HG03439 (cell line): ENCODE data around the gene CAPS2.
"Not testable (repeated sequence)": the region's sequence is repeated elsewhere in the genome, so short reads cannot be mapped to it uniquely, and the experiment has no call there.

Source experiments
- ATAC-seq: cut with Tn5 transposase; IDR thresholded peaks from one replicate; pipeline ENCODE4 v1.9.1; 2021; ENCODE audit warnings: mild to moderate bottlenecking, moderate library complexity; ENCODE audit not compliant: unreplicated experiment

Gene CAPS2

DNA sequence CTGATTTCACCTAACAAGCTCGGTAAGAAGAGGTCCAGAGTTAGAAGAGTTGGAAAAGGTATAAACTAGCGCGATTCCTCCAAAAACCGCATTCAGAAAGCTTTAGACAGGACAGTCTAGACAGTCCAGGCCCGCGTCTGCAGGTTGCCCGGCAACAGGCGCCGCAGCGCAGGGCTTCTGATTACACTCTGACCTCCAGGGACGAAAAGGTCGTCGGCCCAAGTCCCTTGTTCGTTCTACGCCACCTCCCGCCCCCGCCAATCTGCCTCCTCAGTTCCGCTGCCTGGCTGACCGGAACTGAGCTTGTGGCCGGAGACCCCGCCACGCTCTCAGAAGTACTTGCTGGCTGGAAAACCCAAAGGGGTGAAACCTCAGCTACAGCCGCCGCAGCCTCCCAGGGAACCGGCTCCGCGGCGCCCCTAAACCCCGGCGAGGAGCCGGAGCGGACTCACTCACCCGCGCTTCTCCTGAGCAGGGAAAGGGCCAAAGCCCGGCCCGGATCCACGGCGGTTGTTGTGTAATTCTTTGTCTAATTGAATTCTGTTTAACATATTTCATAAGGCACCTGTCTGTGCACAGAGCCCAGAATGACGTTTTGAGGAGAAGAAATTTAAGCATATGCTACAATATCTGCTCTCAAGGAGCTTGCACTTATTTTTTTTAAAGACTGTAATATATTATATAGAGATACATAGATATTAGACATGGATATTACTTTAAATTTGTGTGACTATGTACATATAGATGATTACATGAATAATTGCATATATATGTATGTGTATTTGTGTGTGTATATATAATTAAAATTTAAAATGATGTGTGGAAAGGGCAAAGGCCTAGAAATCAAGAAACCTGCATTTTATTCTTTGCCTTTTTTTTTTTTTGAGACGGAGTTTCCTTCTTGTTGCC is at the start of gene CAPS2:
Gene CAPS2, minus strand, starts transcription at position 407 of the 909 bp plus-strand sequence. CDS start 3,826 bp downstream, outside the sequence.
- peak; percentile 89 for ATAC-seq

DNA sequence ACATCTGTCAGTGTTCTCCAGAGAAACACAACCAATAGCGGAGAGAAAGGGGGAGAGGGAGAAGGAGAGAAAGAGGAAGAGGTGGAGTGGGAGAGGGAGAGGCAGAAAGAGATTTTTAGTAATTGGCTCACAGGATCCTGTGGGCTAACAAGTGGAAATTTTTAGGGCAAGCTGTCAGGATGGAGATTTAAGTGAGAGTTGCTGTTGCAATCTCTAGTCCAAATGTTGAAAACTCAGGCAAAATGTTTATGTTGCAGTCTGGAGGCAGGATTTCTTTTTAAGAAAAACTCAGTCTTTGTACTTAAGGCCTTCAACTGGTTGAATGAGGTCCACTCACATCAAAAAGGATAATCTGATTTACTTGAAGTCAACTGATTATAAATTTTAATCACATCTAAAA is 48.2 kb upstream of the CAPS2 start:
- ATAC-seq: no peak

DNA sequence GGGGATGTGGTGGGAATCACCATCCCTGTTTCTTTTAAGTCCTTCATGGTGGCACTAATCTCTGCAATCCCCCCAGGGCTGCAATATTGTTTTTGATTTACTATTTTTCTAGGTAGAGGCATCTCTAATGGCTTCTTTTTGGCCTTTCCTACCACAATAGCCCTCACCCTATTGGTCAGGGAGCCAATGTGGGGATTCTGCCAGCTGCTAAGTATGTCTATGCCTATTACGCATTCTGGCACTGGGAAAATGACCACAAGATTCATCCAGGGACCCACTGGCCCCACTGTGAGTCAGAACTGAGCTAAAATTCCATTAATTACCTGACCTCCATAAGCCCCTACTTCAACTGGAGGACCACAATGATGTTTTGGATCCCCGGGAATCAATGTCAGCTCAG is 44.8 kb upstream of the CAPS2 start:
- ATAC-seq: no peak

DNA sequence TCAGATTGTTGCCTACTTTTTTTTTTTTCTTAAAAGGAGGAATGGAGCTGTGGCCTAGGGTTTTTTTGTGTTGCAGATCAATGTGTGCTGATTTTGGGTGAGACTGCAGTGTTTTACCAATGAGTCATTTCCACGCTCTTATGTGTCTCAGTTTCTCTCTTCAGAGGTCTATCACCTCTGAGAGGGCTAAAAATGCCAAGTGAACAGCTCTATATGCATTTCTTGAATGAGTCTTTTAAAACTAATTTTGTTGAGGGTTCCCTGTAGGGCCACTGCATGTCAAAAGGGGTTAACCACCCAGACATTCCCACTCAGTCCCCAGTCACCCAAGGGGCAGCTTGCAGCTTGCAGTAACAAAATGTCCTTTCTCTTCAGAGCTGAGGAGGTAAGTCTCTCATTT is 36.5 kb upstream of the CAPS2 start:
- ATAC-seq: peak; percentile 77

DNA sequence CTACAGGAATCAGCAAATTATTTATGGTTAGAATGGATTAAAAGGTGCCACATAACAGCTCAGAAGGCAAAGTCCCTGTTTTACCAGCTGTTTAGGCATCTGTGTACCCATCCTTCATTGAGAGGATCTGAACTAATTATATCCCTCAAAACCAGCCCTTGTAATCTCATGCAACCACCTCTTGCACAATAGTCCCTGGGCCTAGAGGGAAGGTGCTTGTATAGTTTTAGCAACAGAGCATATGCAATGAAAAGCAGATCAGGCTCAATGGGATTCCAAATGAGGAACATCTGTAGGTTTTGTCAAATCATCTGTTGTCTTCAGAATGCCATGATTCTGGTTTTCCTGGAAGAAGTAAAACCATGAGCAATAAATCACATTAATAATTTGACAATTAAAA is 34.8 kb upstream of the CAPS2 start:
- ATAC-seq: no peak

DNA sequence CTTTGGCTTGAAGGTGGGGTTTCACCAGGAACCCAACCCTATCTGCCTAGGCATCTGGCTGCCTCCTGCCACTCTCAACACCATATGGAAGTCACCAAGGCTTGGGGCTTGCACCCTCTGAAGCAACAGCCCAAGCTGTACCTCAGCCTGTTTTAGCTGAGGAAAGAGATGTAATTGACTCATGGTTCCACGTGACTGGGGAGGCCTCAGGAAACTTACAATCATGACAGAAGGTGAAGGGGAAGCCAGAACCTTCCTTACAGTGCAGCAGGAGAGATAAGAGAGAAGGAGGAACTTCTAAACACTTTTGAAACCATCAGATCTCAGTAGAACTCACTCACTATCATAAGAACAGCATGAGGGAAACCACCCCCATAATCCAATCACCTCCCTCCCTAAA is 31.3 kb upstream of the CAPS2 start:
- no peak for ATAC-seq

DNA sequence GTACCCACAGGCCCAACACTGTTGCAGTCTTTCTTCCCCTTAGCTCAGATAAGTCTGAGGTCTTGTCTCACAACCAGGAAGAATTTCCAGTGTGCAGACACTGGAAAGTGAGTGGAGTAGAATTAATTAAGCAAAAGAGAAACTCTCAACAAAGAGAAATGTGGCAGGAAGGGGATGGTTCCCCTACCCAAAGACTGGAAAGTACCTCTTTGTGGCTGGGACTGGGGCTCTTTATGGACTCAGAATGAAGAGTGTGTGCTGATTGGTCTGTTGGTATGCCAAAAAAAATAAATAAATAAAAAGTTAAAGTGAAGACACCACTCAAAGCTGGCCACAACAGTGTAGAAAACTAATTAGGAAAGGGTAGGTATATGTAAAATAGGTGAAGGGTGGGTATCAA is 30.8 kb upstream of the CAPS2 start:
- no peak for ATAC-seq

DNA sequence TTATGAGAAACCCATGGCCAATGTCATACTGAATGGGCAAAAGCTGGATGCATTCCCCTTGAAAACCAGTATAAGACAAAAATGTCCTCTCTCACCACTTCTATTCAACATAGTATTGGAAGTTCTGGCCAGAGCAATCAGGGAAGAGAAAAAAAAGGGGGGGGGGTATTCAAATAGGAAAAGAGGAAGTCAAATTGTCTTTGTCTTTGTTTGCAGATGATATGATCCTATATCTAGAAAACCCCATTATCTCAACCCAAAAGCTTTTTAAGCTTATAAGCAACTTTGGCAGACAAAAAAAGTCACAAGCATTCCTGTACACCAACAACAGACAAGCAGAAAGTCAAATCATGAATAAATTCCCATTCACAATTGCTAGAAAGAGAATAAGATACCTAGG is 23.9 kb upstream of the CAPS2 start:
- ATAC-seq: no peak

DNA sequence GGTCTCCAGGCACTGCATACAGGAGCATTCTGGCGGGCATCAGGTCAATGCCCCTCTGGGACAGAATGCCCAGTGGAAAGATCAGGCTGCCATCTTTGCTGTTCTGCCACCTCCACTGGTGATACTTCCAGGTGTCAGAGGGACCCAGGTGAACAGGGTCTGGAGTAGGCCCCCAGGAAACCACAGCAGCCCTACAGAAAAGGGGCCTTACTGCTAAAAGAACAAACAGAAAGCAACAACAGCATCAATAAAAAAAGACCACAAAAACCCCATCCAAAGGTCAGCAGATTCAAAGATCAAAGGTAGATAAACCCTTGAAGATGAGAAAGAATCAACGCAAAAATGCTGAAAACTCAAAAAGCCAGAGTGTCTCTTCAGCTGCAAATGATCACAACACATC is 20.3 kb upstream of the CAPS2 start:
- no peak for ATAC-seq

DNA sequence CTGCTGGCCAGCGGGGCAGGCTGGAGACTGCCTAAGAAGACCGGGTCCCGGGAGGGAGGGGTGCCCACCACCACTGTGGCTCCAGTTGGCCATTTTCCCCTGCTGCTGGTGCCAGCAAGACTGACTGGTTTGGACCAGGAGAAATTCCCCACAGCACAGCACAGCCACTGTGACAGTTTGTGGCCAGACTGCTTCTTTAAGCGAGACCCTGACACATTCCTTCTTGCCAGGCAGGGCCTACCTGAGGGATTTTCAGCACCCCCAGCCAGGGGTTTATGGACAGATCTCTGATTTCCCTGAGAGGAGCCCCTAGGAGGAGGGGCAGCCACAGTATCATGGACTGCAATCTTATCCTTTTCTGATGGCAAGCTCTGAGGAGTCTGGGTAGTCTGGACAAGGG is 19.8 kb upstream of the CAPS2 start:
- ATAC-seq: no peak

DNA sequence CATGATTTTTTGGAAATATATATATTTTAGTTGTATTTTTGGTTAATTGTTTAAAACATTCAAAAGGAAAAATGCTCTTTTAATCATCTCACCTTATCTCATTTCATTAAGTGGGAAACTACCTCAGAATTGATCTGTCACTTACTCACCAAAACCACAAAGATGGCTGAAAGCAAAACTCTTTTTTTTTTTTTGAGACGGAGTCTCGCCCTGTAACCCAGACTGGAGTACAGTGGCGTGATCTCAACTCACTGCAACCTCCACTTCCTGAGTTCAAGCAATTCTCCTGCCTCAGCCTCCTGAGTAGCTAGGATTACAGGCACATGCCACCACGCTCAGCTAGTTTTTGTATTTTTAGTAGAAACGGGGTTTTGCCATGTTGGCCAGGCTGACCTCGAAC is 16.1 kb upstream of the CAPS2 start:
- not testable (repeated sequence) for ATAC-seq

DNA sequence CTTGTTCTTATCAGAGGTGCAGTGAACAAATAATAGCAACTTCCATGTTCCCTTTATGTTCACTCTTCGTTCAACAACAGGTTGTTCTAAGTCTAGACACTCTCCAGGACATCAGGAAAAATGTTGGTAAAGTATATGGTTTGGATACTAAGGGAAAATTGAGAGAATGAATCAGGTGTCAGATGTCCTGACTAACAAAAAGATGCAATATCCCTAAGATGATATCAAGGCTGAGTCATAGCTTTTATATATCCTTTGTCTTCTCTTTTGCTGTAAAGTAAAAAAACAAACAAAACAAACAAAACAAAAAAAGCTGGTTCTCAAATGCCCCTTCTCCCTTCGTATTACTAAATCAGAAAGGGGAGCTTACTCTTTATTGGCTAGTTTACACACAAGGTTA is 15.4 kb upstream of the CAPS2 start:
- no peak for ATAC-seq

DNA sequence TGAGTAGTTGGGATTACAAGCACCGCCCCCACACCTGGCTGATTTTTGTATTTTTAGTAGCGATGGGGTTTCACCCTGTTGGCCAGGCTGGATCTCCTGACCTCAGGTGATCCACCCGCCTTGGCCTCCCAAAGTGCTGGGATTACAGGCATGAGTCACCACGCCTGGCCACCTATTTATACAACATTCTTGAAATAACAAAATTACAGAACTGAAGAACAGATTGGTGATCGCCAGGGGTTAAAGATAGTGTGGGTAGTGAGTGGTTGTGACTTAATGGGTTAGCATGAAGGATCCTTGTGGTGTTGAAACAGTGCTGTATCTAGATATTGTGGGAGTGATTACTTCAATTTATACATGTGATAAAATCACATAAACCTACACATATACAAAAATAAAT is 11.7 kb upstream of the CAPS2 start:
- no peak for ATAC-seq

DNA sequence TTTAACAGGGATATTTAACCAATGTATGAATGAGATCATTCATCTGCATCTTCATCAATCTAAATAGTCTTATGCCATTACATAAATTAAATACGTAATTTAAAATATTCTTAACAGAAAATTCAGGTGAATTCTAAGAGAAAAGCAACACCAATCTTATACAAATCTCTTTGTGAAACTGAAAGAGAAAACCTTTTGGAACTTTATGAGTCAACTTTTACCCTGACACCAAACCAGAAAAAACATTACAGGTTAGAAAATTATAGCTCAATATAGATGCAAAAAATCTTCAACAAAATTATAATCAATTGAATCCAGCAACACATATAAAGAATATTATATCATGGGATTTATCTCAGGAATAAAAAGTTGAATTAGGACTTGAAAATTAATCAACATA is 7.8 kb upstream of the CAPS2 start:
- peak; percentile 50 for ATAC-seq

DNA sequence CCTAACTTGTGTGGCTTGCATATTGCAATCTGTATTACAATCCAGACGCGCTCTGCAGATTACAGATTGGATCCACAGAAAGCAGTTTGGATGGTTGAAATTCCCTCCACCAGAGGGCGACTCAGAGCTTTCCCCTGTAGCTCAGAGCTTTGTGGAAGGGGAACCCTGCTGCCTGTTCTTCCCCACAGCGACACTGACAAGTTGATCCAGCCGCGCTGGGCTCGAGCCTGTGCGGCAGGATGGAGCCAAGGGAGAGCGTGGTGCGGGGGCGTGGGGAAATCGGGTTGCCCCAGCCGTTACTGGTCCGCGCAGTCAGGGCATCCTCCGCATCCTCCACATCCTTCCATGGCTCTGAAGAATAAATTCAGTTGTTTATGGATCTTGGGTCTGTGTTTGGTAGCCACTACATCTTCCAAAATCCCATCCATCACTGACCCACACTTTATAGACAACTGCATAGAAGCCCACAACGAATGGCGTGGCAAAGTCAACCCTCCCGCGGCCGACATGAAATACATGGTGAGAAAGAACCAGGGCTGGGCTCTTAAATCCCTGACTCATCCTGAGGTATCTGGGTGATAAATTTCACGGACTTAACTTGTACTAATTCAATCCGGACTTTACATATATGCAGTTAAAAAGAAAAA is 4.4 kb upstream of the CAPS2 start, which contains the start of gene GLIPR1L1:
Gene GLIPR1L1, plus strand, starts transcription at position 287 of the 647 bp plus-strand sequence. Its CDS starts 59 bp downstream, at position 346.
- ATAC-seq: peak; percentile 71

DNA sequence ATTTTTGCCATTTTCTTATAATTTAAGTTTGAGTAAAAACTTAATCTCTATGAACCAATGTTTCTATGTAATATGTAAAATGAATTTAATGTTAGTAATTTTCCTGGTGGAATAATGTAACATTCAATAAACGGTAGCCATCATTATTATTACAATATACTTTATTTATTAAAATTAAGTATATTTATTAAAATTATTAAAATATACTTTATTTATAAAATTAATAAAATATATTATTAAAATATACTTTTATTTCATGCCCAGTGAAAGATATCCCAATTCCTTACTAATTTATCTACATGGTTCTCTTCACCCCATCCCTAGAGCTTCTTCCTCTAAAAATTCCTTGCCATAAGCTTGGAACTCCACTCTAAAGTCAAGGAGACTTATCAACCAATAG is 2.5 kb downstream of the CAPS2 start:
- no peak for ATAC-seq

DNA sequence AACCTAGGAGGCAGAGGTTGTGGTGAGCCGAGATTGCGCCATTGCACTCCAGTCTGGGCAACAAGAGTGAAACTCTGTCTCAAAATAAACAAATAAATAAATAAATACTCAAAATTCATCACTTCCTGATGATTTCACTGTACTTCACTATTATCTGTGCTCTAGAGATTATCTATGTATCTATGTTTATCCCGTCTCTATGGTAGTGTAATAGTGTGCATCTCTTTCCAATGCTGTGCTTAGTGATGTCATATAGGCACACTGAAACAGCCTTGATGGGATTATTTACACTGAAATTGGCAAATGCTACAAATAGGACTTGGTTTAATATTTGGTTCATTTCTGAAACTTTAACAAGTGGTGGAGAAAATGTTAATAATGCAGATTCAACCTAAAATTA is 6.5 kb downstream of the CAPS2 start:
- no peak for ATAC-seq

DNA sequence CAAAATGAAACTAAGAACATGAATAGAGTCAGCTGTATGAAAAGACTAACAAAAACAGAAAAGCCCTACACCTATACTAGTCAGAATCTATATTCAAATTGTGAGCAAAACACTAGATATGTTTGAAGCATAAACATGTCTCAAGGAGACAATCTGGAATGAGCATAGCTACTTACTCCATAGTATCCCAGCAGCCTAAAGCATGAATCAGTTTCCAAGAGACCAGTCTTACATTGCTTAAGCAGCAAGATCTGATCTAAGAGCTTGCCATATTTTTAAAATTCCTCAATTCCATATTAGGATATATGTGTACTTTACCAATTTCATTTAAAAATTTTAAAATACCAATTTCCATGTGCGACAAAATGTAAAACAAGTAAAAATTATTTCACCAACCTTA is 7.7 kb downstream of the CAPS2 start:
- no peak for ATAC-seq

DNA sequence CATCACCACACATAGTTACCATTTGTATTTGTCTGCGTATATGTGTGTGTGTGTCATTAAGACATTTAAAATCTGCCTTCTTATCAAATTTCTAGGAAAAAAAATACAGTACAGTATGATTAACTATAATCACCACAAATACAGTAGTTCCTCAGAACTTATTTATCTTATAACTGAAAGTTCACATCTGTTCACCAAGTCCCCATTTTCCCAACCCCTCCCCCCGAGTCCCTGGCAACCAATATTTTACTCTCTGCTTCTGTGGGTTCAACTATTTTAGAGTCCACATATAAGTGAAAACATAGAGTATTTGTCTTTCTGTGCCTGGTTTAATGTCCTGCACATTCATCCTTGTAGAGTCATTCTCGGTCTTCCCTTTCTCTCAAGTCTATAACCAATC is 12.3 kb downstream of the CAPS2 start:
- no peak for ATAC-seq

DNA sequence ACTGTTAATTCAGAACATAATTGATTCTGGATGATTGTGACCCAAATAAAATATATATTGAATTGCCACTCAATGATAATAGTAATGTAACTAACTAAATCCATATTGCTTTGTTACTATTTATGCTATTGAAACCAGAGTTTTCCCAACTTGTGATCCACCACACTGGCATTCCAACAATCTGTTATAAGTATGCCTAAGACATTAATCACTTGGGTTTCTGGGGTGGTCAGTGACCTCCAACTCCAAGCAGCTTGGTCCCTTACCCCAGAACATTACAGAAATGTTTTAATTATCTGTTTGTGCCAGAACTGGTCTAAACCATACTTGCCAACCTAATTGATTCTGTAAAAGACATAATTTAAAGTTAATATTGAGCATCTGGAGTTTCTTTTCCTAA is 14.6 kb downstream of the CAPS2 start:
- no peak for ATAC-seq

DNA sequence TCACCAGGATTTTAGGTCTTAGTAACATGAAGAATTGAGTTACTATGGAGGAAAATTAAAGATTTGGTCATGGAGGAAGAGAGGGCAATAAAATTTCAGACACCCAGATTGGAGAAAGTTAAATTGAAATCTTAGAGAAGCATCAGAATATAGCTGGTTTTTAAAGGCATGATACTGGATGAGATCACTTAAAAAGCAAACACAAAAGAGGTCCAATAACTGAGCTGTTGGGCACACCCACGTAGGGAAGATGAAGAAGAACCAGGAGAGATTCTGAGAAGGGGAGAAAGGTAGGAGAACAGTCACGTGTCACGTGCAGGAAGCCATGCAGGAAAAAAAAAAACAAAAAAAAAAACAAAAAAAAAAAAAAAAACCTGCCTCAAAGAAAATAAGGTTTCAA is 18.8 kb downstream of the CAPS2 start:
- ATAC-seq: no peak

DNA sequence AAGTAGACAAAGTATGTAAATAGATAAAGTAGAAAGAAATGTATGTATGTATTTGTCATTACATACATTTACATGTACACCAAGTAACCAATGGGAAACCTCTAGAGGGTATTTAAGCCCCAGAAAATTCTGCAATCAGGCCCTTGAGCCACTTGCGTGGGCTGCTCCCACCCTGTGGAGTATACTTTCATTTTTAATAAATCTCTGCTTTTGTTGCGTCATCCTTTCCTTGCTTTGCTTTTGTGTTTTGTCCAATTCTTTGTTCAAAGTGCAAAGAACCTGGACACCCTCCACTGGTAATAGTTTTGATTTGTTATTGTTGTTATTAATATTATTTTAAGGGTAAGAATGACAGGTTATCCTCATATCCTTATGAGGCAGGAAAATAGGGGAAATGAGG is 21.8 kb downstream of the CAPS2 start:
- no peak for ATAC-seq
